Endothelial cell of umbilical vein (primary cell): ENCODE results near the gene RAB3C. TPM values are rescaled to one million over a fixed set of nuclear protein-coding genes. Genes with fewer than 3 reads are reported as not detected.

ENCODE experiments used
- BruUV-seq: library from RNA; stranded (reverse); fragments of 400-500 nt; replicated peaks from 2 replicates; lab custom pipeline; 2021; lab: Mats Ljungman, UMichigan
- CTCF ChIA-PET: fragments of 300-600, 350-600 bp; sonication (Branson Sonifier 250); formaldehyde crosslinking; loops from one replicate; lab custom pipeline; 2021; ENCODE audit warnings: antibody characterized with exemption, inconsistent platforms; lab: Charles Lee
- POLR2A ChIA-PET: fragments of 300-600, 350-600 bp; sonication (Branson Sonifier 250); formaldehyde crosslinking; loops from one replicate; lab custom pipeline; 2021; ENCODE audit warnings: antibody characterized with exemption, inconsistent platforms; lab: Charles Lee
- DNase-seq: peaks from one replicate; pipeline ENCODE4 v3.0.0-alpha.2; 2011; ENCODE audit warnings: low read depth, low spot score
- FAIRE-seq: peaks from 2 replicates; lab custom pipeline; 2011; peaks lifted over from hg19 to GRCh38; lab: Jason Lieb, UNC
- H2AFZ ChIP-seq: 2 replicates; pipeline ENCODE4 v1.6.0; 2012; ENCODE audit warnings: low read depth, low read length, control low read depth, inconsistent platforms
- H3K27ac ChIP-seq: 2 replicates; pipeline ENCODE4 v1.5.1; 2011; ENCODE audit warnings: low read depth, mild to moderate bottlenecking, control low read depth, low read length, moderate library complexity; ENCODE audit not compliant: insufficient read depth
- H3K27me3 ChIP-seq, 2 experiments: 2 replicates each; pipeline versions ENCODE4 v1.6.0 to v1.6.1; 2011; ENCODE audit warnings: low read length in 2 of 2, mixed read lengths in 1 of 2; ENCODE audit not compliant: control insufficient read depth in 2 of 2, insufficient read depth in 2 of 2
- H3K36me3 ChIP-seq, 2 experiments: 2 replicates in 1 of 2; 3 replicates in 1 of 2; pipeline ENCODE4 v1.5.1; 2011; ENCODE audit warnings: low read length in 2 of 2, mild to moderate bottlenecking in 1 of 2, moderate library complexity in 1 of 2; ENCODE audit not compliant: control insufficient read depth in 2 of 2, insufficient read depth in 2 of 2; ENCODE audit errors: extremely low read depth in 1 of 2
- H3K4me1 ChIP-seq: 3 replicates; pipeline ENCODE4 v1.5.1; 2011; ENCODE audit warnings: mild to moderate bottlenecking, low read length; ENCODE audit not compliant: control insufficient read depth, insufficient read depth; ENCODE audit errors: extremely low read depth
- H3K4me2 ChIP-seq: 2 replicates; pipeline ENCODE4 v1.6.1; 2011; ENCODE audit warnings: low read length, control low read depth, mixed read lengths; ENCODE audit not compliant: insufficient read depth
- H3K4me3 ChIP-seq, 3 experiments: fragments of 200-600 bp in 1 of 3; sonication (generic), shearing (Covaris generic) in 1 of 3; replicated peaks in 1 of 3; 2 replicates each; pipeline ENCODE4 v1.5.1; 2011 to 2016; ENCODE audit warnings: control low read depth in 3 of 3, low read length in 3 of 3, mild to moderate bottlenecking in 2 of 3, inconsistent platforms in 1 of 3, low read depth in 1 of 3, moderate library complexity in 1 of 3; ENCODE audit not compliant: insufficient read depth in 1 of 3
- H3K79me2 ChIP-seq: 2 replicates; pipeline ENCODE4 v1.6.0; 2012; ENCODE audit warnings: low read length, inconsistent platforms; ENCODE audit not compliant: control insufficient read depth, insufficient read depth
- H3K9ac ChIP-seq: replicated peaks from 2 replicates; pipeline ENCODE3; 2011; ENCODE audit warnings: low read length, control low read depth; ENCODE audit not compliant: insufficient read depth; ENCODE audit errors: extremely low read depth
- H3K9me1 ChIP-seq: replicated peaks from 3 replicates; pipeline ENCODE4 v1.6.0; 2011; ENCODE audit warnings: mild to moderate bottlenecking, low read length; ENCODE audit not compliant: control insufficient read depth, insufficient read depth; ENCODE audit errors: extremely low read depth
- H3K9me3 ChIP-seq: replicated peaks from 2 replicates; pipeline ENCODE4 v1.5.1; 2012; ENCODE audit warnings: low read length, inconsistent platforms; ENCODE audit not compliant: control insufficient read depth, insufficient read depth
- H4K20me1 ChIP-seq: replicated peaks from 2 replicates; pipeline ENCODE3; 2011; ENCODE audit warnings: mild to moderate bottlenecking, low read length; ENCODE audit not compliant: control insufficient read depth, insufficient read depth; ENCODE audit errors: extremely low read depth
- CTCF ChIP-seq, 2 donors: IDR thresholded peaks; 1 replicate in 1 of 2; 2 replicates in 1 of 2; pipeline ENCODE4 v1.5.1; 2011; ENCODE audit warnings: low read length in 2 of 2, mild to moderate bottlenecking in 2 of 2, moderate library complexity in 2 of 2, control low read depth in 1 of 2, inconsistent platforms in 1 of 2, low read depth in 1 of 2; ENCODE audit not compliant: insufficient read depth in 1 of 2; ENCODE audit errors: extremely low read depth in 1 of 2
- EZH2 ChIP-seq: IDR thresholded peaks from 2 replicates; pipeline ENCODE4 v1.6.1; 2012; ENCODE audit warnings: borderline replicate concordance, low read depth, mild to moderate bottlenecking, moderate library complexity, low read length, inconsistent platforms; ENCODE audit not compliant: severe bottlenecking
- FOS ChIP-seq: IDR thresholded peaks from 2 replicates; pipeline ENCODE4 v1.6.1; 2011; ENCODE audit warnings: mild to moderate bottlenecking, low read length, moderate library complexity, borderline replicate concordance; ENCODE audit not compliant: insufficient read depth
- GATA2 ChIP-seq: IDR thresholded peaks from 2 replicates; pipeline ENCODE4 v1.7.0; 2011; ENCODE audit warnings: low read depth, mild to moderate bottlenecking, moderate library complexity, mixed read lengths, low read length; ENCODE audit not compliant: insufficient read length, insufficient read depth
- JUN ChIP-seq: IDR thresholded peaks from 2 replicates; pipeline ENCODE4 v1.6.1; 2011; ENCODE audit warnings: borderline replicate concordance, low read depth; ENCODE audit not compliant: insufficient read length, insufficient read depth
- MAX ChIP-seq: IDR thresholded peaks from 2 replicates; pipeline ENCODE4 v1.6.1; 2011; ENCODE audit not compliant: insufficient read depth, insufficient read length
- MYC ChIP-seq: IDR thresholded peaks from one replicate; pipeline ENCODE4 v1.6.1; 2011; ENCODE audit warnings: mild to moderate bottlenecking, low read depth, low read length
- POLR2A ChIP-seq: IDR thresholded peaks from 2 replicates; pipeline ENCODE4 v1.6.1; 2012; ENCODE audit warnings: low read depth, mild to moderate bottlenecking, control low read depth, low read length
- POLR2AphosphoS5 ChIP-seq: IDR thresholded peaks from 2 replicates; pipeline ENCODE4 v1.6.1; 2012; ENCODE audit warnings: low read depth, mild to moderate bottlenecking, control low read depth, low read length, moderate library complexity; ENCODE audit not compliant: insufficient read depth
- dilution Hi-C: fragments of 300-500 bp; cut with MboI; formaldehyde crosslinking; loops from one replicate; pipeline ENCODE4 v1.15.0; 2019; ENCODE audit warnings: low sequenced_read_pairs; ENCODE audit not compliant: extremely low pct_ligation_motif_present
- intact Hi-C: fragments of 100-400 bp; cut with micrococcal nuclease; formaldehyde crosslinking; loops from one replicate; pipeline ENCODE4 v1.10.0; 2022
- polyA plus RNA-seq, 4 experiments: library from polyadenylated mRNA; depleted of rRNA in 3 of 4; stranded (reverse) in 3 of 4; unstranded in 1 of 4; fragments of >200 nt; gene quantifications; 2 replicates each; pipeline versions ENCODE4 v1.2.1 to v1.2.3, GENCODE V29; 2011 to 2012; ENCODE audit warnings: missing spikeins in 1 of 4
- total RNA-seq: library from RNA; stranded (reverse); gene quantifications from 2 replicates; pipeline ENCODE4 v1.2.3, GENCODE V29; 2021

RAB3C gene
- total and polyA plus RNA-seq, 2 donors (not counting 3 experiments of a cell fraction or from before 2014, with no cell fraction given), result 0.04 to 0.66 TPM

- no TSS peak for BruUV-seq
Measured at GRCh38 chr5:58770136-58770535, 187.3 kb downstream of the RAB3C start.

More at GRCh38 chr5:58770136-58770535, 187.3 kb downstream of the RAB3C start:
- no peak for TF ChIP-seq MYC
- TF ChIP-seq POLR2AphosphoS5, result no peak
- no peak for TF ChIP-seq FOS
- no peak for TF ChIP-seq JUN
- no peak for TF ChIP-seq EZH2
- TF ChIP-seq MAX, result no peak
- TF ChIP-seq CTCF (IDR thresholded peaks at IDR 0.05; ENCODE audit: extremely low read depth in 1 of 2, insufficient read depth in 1 of 2, low read depth in 1 of 2, low read length in 2 of 2), result no peak
- no peak for TF ChIP-seq POLR2A
- no peak for TF ChIP-seq GATA2
- H3K79me2 ChIP-seq, result no peaks in the 10 kb centered on the region
- H3K27me3 ChIP-seq, result peaks cover 11 to 14% of the 10 kb centered on the region in 2 experiments
- H3K4me2 ChIP-seq, result no peak overlapping the region
- no peak overlapping the region for H3K4me3 ChIP-seq
- H3K9me3 ChIP-seq, result no peaks in the 10 kb centered on the region
- intact Hi-C loops, result no loop called here
- DNase-seq, result no peak
- no peak overlapping the region for H3K27ac ChIP-seq
- CTCF ChIA-PET, result no interaction called here
- no peak overlapping the region for H3K9ac ChIP-seq
- no peaks in the 10 kb centered on the region for H3K36me3 ChIP-seq
- dilution Hi-C loops, result no loop called here
- no peaks in the 10 kb centered on the region for H3K4me1 ChIP-seq
- FAIRE-seq, result no peak
- no peaks in the 10 kb centered on the region for H3K9me1 ChIP-seq
- POLR2A ChIA-PET, result no interaction called here
- H4K20me1 ChIP-seq, result no peaks in the 10 kb centered on the region
- no peak overlapping the region for H2AFZ ChIP-seq
